ENCODE results near the gene PLEKHA7. TPM values are rescaled to one million over a fixed set of nuclear protein-coding genes. Genes with fewer than 3 reads are reported as not detected.

PLEKHA7 gene
- total and polyA plus RNA-seq, 2 of the 13 experiments (the other 11 are each of a cell fraction or from before 2014, with no cell fraction given): 17.5 to 18.7 TPM

- TF ChIP-seq ARNTL (CRISPR knock-in tag; IDR thresholded peaks at IDR 0.05) (0 out of 2 replicates have a peak, but pooled peaks have one; percentile 16), EEA1 (CRISPR knock-in tag; IDR thresholded peaks at IDR 0.05; ENCODE audit: borderline replicate concordance) (0 out of 2 replicates have a peak, but pooled peaks have one; percentile 10), ZNF253 (CRISPR knock-in tag; IDR thresholded peaks at IDR 0.05; ENCODE audit: borderline replicate concordance) (no peak)
Measured at GRCh38 chr11:16773981-16774935, 240.0 kb downstream of the PLEKHA7 start (continued).

- ATAC-seq: no peak
- Histone ChIP-seq H3K27me3 (ENCODE audit: control insufficient read depth in 1 of 2, insufficient read depth in 2 of 2, low read length in 2 of 2) (no peaks in the 10 kb centered on the region), H3K4me2 (ENCODE audit: low read depth, low read length) (no peak overlapping the region), H3K9ac (ENCODE audit: insufficient read depth, low read depth, low read length) (no peak overlapping the region), H3K9me3 (ENCODE audit: low read length) (no peaks in the 10 kb centered on the region), H3K4me3 (replicated peaks in 1 of 3; ENCODE audit: insufficient read depth in 1 of 3, low read depth in 2 of 3, low read length in 3 of 3) (no peak overlapping the region), H2AFZ (ENCODE audit: low read length) (no peak overlapping the region), H3K79me2 (ENCODE audit: insufficient read depth, low read length) (no peaks in the 10 kb centered on the region), H3K27ac (ENCODE audit: extremely low read length, insufficient read depth, low read length) (no peak overlapping the region), H3K36me3 (replicated peaks in 1 of 2; ENCODE audit: control insufficient read depth in 1 of 2, insufficient read depth in 2 of 2, low read length in 2 of 2) (peaks cover 0 to 4% of the 10 kb centered on the region in 2 experiments; a peak in 2 of 5 replicates), H3K4me1 (ENCODE audit: insufficient read depth, low read length) (peaks cover 46% of the 10 kb centered on the region), H4K20me1 (ENCODE audit: insufficient read depth, low read length) (no peaks in the 10 kb centered on the region)
- FAIRE-seq: no peak
- POLR2A ChIA-PET: no interaction called here
- WGBS (ENCODE audit: low lambda C conversion rate): 100% methylated on average over 2 of the region's 2 CpGs
- in situ Hi-C loops (cut with HindIII; ENCODE audit: extremely low pct_ligation_motif_present, low pct_unique_long_range_greater_than_20kb): no loop called here
- no TSS peak for BruUV-seq (replicated peaks)
- DNase-seq (ENCODE audit: low spot score): no peak
- CTCF ChIA-PET (ENCODE audit: low intra/inter-chr PET ratio, low total read pairs): no interaction called here
- intact Hi-C loops (cut with micrococcal nuclease; ENCODE audit: unreplicated experiment): no loop called here
- no peak for TF ChIP-seq THAP9 (CRISPR knock-in tag; IDR thresholded peaks at IDR 0.05; ENCODE audit: borderline replicate concordance)
- TF ChIP-seq KDM4B (CRISPR knock-in tag; IDR thresholded peaks at IDR 0.05): no peak
- TF ChIP-seq ZSCAN5A (CRISPR knock-in tag; IDR thresholded peaks at IDR 0.05; ENCODE audit: borderline replicate concordance): no peak
- no peak for TF ChIP-seq ZNF546 (CRISPR knock-in tag; conservative IDR thresholded peaks at IDR 0.05)
- TF ChIP-seq HMGXB3 (CRISPR knock-in tag; IDR thresholded peaks at IDR 0.05; ENCODE audit: borderline replicate concordance): no peak
- TF ChIP-seq HHEX (CRISPR knock-in tag; IDR thresholded peaks at IDR 0.05): no peak
- no peak for TF ChIP-seq ATF4 (CRISPR knock-in tag; IDR thresholded peaks at IDR 0.05)
Measured at GRCh38 chr11:16772141-16772512, 242.1 kb downstream of the PLEKHA7 start.
